T47D (cell line): ENCODE data around the gene OR6S1.
A peak's percentile ranks its signal among the peaks of the same experiment; 100 is the strongest.
"Not testable (repeated sequence)": the region's sequence is repeated elsewhere in the genome, so short reads cannot be mapped to it uniquely, and the experiment has no call there.

Source experiments
- DNase-seq, 2 experiments: peaks; one replicate each; pipeline versions ENCODE4 v3.0.0 to v3.0.0-alpha.2; 2011 to 2012; ENCODE audit warnings: low read depth in 1 of 2, low spot score in 1 of 2
- JUND ChIP-seq: IDR thresholded peaks from 2 replicates; pipeline ENCODE4 v1.6.1; 2012; ENCODE audit warnings: low read depth
- in situ Hi-C: cut with HindIII; loops from 2 replicates; pipeline ENCODE4 v1.10.0; 2016; ENCODE audit warnings: low sequenced_read_pairs, low pct_unique_long_range_greater_than_20kb

OR6S1 gene

DNA sequence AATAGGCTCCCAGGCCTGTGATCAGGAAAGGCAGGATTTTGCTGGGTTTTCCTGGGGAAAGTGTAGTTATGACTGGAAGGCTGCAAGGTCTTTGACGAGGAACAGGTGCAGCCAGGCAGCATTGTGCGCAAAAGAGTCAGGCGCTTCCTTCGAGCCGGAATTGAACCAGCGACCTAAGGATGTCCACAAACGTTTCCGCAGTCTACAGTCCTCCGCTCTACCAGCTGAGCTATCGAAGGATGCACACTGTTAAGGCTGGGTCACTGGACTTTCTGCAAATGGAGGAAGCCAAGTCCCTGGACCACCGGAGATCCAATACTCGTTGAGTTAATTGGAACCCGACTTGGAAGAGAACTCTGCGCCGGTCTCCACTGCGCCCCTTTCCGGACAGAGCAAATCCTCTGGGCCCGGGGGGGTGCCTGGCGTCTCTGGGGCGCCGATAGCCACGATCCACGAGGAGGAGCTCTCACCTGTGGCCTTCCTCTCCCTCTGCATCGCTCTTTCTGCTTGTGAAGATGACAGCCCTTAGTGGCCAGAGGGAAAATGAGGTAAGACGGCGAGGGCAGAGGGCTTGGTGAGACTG, 18.4 kb upstream of the OR6S1 start:
- in situ Hi-C loops, result no loop called here
- no peak for DNase-seq
- TF ChIP-seq JUND, result no peak

DNA sequence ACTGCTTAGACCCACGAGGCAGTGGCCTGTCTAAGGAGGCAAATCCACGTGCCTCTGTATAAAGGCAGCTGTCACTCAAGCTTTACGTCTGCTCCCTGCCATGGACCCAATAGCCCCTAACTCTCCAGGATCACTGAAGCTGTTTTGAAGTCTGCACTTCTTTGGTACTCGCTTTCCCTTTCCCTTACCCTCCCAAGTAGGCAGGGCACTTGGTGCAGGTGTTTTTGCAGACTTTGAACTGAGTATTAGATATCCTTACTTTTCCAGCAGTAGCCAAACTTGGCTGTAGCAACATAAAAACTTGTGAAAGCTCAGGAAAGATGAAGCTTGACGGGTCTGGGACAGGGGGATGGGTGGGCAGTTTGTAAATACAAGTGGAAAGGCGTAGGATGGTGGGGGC, 17.8 kb upstream of the OR6S1 start:
- DNase-seq, result no peak
- in situ Hi-C loops, result no loop called here
- no peak for TF ChIP-seq JUND

- in situ Hi-C loops, result no loop called here
- no peak for TF ChIP-seq JUND
- DNase-seq, result no peak
These were observed 16.8 kb upstream of the OR6S1 start for GRCh38 chr14:20658246-20658645.

DNA sequence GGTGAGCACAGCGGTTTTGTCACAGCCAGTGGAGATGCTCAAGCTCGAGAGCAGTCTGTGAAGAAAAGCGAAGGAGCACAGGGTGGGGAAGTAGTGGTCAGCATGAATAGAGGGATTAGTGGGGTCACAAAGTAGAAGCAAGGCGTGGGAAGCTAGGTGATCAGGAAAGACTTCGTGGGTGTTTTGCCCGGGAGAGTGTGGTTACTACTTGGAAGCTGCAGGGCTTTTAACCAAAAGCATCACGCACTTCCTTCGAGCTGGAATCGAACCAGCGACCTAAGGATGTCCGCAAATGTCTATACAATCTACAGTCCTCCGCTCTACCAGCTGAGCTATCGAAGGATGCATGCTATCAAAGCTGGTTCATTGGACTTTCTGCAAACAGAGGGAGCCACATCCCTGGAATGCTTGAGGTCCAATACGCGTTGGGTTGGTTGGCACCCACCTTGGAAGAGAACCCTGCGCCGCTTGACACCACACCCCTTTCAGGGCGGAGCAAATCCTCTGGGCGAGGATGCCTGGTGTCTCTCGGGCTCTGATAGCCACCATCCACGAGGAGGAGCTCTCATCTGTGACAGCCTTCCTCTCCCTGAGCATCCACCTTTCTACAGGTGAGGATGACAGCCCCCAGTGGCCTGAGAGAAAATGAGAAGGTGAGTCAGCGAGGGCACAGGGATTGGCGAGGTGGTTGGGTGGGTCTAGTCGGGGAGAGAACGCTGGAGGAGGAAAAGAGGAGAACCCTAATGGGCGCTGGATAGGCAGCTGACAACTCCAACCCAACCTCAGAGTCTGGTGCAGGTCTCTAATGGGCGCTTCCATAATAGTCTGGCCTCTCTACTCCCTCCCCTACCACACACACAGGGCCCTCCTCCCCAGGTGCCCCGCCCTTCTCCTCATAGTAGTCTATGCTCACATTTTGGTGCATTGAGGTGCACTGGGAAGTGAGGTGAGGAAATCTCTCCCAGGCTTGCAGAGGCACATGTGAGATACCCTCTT, 16.0 kb upstream of the OR6S1 start:
- TF ChIP-seq JUND, result no peak
- in situ Hi-C loops, result no loop called here
- DNase-seq, result peak in 1 of 2 experiments; percentile 75

GRCh38 chr14:20656274-20656673, 14.8 kb upstream of the OR6S1 start:
- in situ Hi-C loops, result no loop called here
- no peak for DNase-seq
- no peak for TF ChIP-seq JUND

- TF ChIP-seq JUND, result no peak
- in situ Hi-C loops, result no loop called here
- no peak for DNase-seq
These were observed 14.4 kb upstream of the OR6S1 start for GRCh38 chr14:20655851-20656250.

- TF ChIP-seq JUND, result no peak
- in situ Hi-C loops, result no loop called here
- no peak for DNase-seq
These were observed 11.8 kb upstream of the OR6S1 start for GRCh38 chr14:20652996-20653975.

- in situ Hi-C loops, result no loop called here
- no peak for TF ChIP-seq JUND
- no peak for DNase-seq
These were observed 4.0 kb upstream of the OR6S1 start for GRCh38 chr14:20645481-20645880.

DNA sequence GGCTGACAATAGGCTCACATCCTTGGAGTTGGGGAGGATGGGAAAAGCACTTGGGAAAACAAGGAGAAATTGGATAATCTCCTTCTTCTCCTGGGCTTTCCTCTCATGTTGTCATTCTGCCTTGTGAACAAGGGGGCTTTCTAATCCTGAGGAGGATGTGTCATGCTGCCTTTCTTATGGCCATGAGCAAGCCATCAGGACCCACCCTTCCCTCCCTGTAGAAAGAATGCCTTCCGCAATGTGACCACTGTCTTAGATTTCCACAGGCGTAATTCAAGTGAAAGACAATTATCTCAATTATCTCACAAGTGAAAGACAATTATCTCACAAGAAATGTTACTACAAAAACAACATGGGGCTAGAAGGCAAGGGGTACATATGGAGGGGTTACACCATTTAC, 3.0 kb upstream of the OR6S1 start:
- in situ Hi-C loops, result no loop called here
- TF ChIP-seq JUND, result no peak
- no peak for DNase-seq

DNA sequence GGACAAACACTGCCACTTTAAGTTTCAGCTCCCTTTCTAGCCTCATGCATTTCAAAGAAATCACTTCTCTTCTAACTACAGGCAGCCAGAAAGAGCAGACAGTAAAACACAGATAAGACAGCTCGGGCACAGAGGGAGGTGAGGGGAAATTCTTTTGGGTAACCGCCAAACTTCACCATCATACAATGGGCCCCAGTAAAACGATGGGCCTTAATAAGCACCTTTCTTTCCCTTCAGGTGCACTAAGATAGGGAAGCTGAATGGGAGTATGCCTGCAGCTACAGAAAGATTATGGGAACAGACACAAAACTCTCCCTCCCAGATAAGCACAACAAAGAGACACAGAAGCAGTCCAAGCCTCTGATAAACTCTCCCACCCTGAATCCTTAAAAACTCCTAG, 1.3 kb upstream of the OR6S1 start:
- DNase-seq, in situ Hi-C loops: not testable (repeated sequence)

DNA sequence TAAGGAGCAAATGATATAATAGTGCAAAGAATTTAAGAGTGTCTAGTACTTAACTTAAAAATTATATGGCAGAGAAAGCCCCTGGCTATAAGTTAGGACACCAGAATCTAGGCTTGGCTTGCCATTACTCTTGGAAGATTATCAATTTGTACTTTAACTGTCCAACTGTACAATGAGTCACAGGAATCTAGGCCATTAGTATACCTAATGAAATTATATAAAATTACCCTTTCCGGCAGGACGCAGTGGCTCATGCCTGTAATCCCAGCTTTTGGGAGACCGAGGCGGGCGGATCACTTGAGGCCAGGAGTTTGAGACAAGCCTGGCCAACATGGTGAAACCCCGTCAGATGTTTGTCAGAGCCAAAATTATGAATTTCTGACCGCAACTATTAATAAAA, 691 bp upstream of the OR6S1 start:
- no peak for DNase-seq
- no peak for TF ChIP-seq JUND
- in situ Hi-C loops, result no loop called here
